Measurements from ENCODE around the gene SNRNP70.

The SNRNP70 gene

GRCh38 chr19:49102303-49102702, 17.1 kb downstream of the SNRNP70 start:
- DNase-seq, result no peak

- no peak for DNase-seq
Measured at GRCh38 chr19:49103331-49104085, 18.3 kb downstream of the SNRNP70 start.

- DNase-seq, result no peak
Measured at GRCh38 chr19:49104229-49104864, 19.1 kb downstream of the SNRNP70 start.

GRCh38 chr19:49106648-49107135, 21.4 kb downstream of the SNRNP70 start:
- no peak for DNase-seq

GRCh38 chr19:49107625-49108459, 22.6 kb downstream of the SNRNP70 start:
- no peak for DNase-seq

- no peak for DNase-seq
Measured at GRCh38 chr19:49109051-49109450, 23.8 kb downstream of the SNRNP70 start.

GRCh38 chr19:49109569-49110233, 24.4 kb downstream of the SNRNP70 start:
- no peak for DNase-seq

- DNase-seq, result no peak
Measured at GRCh38 chr19:49110567-49110966, 25.3 kb downstream of the SNRNP70 start.

- no peak for DNase-seq
Measured at GRCh38 chr19:49111218-49111998, 26.2 kb downstream of the SNRNP70 start.

- peak; percentile 71 for DNase-seq
Measured at GRCh38 chr19:49113762-49114629, 28.7 kb downstream of the SNRNP70 start, which contains the start of gene LIN7B. Gene LIN7B, plus strand, starts transcription at chr19:49114370. Its CDS starts 35 bp downstream, at chr19:49114405.

- no peak for DNase-seq
Measured at GRCh38 chr19:49114630-49115363, 29.5 kb downstream of the SNRNP70 start.

GRCh38 chr19:49116544-49116943, 31.3 kb downstream of the SNRNP70 start:
- DNase-seq, result no peak

- no peak for DNase-seq
Measured at GRCh38 chr19:49117677-49118564, 32.7 kb downstream of the SNRNP70 start.

GRCh38 chr19:49118565-49119410, 33.5 kb downstream of the SNRNP70 start, which contains the start of gene C19orf73:
Gene C19orf73, minus strand, starts transcription at chr19:49119143. Its CDS starts 121 bp downstream, at chr19:49119022.
- peak; percentile 88 for DNase-seq

GRCh38 chr19:49119411-49120324, 34.4 kb downstream of the SNRNP70 start, which contains the start of gene PPFIA3:
Gene PPFIA3, plus strand, starts transcription at chr19:49119544. Its CDS starts 8,330 bp downstream, at chr19:49127874.
- peak; percentile 32 for DNase-seq

GRCh38 chr19:49120325-49120683, 35.1 kb downstream of the SNRNP70 start:
- DNase-seq, result no peak

GRCh38 chr19:49120868-49121267, 35.6 kb downstream of the SNRNP70 start:
- no peak for DNase-seq
